SK-N-SH (cell line): ENCODE data around the gene NUP210L.

Experiments
- CTCF ChIP-seq: fragments of 200-600 bp; sonication (generic); IDR thresholded peaks from 2 replicates; pipeline ENCODE4 v1.6.1; 2017; ENCODE audit warnings: antibody characterized with exemption, mild to moderate bottlenecking, moderate library complexity
- EP300 ChIP-seq, 2 experiments: IDR thresholded peaks; 2 replicates each; pipeline versions ENCODE4 v1.4.0 to v1.6.1; 2012; ENCODE audit warnings: borderline replicate concordance in 1 of 2, low read depth in 1 of 2, low read length in 1 of 2
- EZH2phosphoT487 ChIP-seq: fragments of 200-600 bp; sonication (generic); IDR thresholded peaks from 2 replicates; pipeline ENCODE4 v1.6.1; 2017; ENCODE audit warnings: low read depth, mixed run types, mild to moderate bottlenecking, antibody characterized with exemption, moderate library complexity, borderline replicate concordance
- RAD21 ChIP-seq: IDR thresholded peaks from 2 replicates; pipeline ENCODE4 v1.6.1; 2012; ENCODE audit warnings: mild to moderate bottlenecking, low read length
- TAF1 ChIP-seq: IDR thresholded peaks from 2 replicates; pipeline ENCODE4 v1.6.1; 2012; ENCODE audit warnings: low read depth, mild to moderate bottlenecking, low read length, moderate library complexity, borderline replicate concordance
- TEAD4 ChIP-seq: IDR thresholded peaks from 2 replicates; pipeline ENCODE4 v1.4.0; 2012; ENCODE audit warnings: mild to moderate bottlenecking, borderline replicate concordance; ENCODE audit not compliant: insufficient read depth

DNA sequence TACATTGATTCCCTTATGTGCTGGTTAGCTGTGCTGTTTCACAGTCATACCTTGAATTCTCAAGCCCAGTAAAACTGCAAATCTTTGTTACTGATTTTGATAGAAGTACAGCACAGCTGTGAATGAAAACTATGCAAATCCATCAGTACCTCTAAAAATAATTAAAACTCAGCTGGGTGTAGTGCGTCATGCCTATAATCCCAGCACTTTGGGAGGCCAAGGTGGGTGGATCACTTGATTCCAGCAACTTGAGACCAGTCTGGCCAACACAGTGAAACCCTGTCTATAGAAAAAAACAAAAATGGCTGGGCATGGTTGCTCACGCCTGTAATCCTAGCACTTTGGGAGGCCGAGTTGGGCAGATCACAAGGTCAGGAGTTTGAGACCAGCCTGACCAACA is 61.2 kb downstream of the NUP210L start:
- no peak for TF ChIP-seq EZH2phosphoT487
- no peak for TF ChIP-seq CTCF
- TF ChIP-seq TAF1 = no peak
- TF ChIP-seq RAD21 = no peak
- TF ChIP-seq TEAD4 = no peak
- no peak for TF ChIP-seq EP300 (IDR thresholded peaks at IDR 0.05; ENCODE audit: borderline replicate concordance in 1 of 2, low read depth in 1 of 2, low read length in 1 of 2)
